Measurements from ENCODE around the gene USP5. TPM values are rescaled to one million over a fixed set of nuclear protein-coding genes. Genes with fewer than 3 reads are reported as not detected.

Gene USP5
- total RNA-seq (10 to 100 TPM; 96.1 to 97.5 TPM), polyA plus RNA-seq (ENCODE audit: insufficient read depth, low read depth, low replicate concordance) (154 TPM)
- long read RNA-seq, donor 1, partial matches to known transcripts, result 43 of 49 reads
- long read RNA-seq, donor 1, other reads (novel, unspliced or antisense), result 0 of 49 reads
- long read RNA-seq, donor 2, partial matches to known transcripts, result 37 of 41 reads
- long read RNA-seq, donor 2, other reads (novel, unspliced or antisense), result 0 of 41 reads

- TF ChIP-seq CTCF (IDR thresholded peaks at IDR 0.05) (peak in 1 of 3 experiments; percentile 17), POLR2A (IDR thresholded peaks at IDR 0.05) (no peak)
- intact Hi-C loops (cut with DNase I; ENCODE audit: low total_unique reads), result no loop called here
- H3K36me3 ChIP-seq (ENCODE audit: low read depth, missing control alignments), result no peaks in the 10 kb centered on the region
- DNase-seq, result peak; percentile 99
- peak within 1 kb of the TSS; percentile 83 to 98 for H3K27ac ChIP-seq
- 0% methylated on average over 25 to 64 of the region's 65 CpGs for WGBS, 2 donors
- H3K27me3 ChIP-seq, result no peaks in the 10 kb centered on the region
- H3K4me1 ChIP-seq, result peaks cover 19% of the 10 kb centered on the region
- no peaks in the 10 kb centered on the region for H3K9me3 ChIP-seq
- H3K4me3 ChIP-seq, result peak within 1 kb of the TSS; percentile 68 to 76
Measured at GRCh38 chr12:6851921-6852650, at the start of gene USP5. USP5 (plus strand) TSS chr12:6852150; CDS start chr12:6852180, 30 bp downstream.

- Histone ChIP-seq H3K36me3 (ENCODE audit: low read depth, missing control alignments) (no peaks in the 10 kb centered on the region), H3K9me3 (no peaks in the 10 kb centered on the region), H3K27me3 (no peaks in the 10 kb centered on the region), H3K4me1 (no peaks in the 10 kb centered on the region), H3K27ac (no peak overlapping the region), H3K4me3 (no peak overlapping the region)
- intact Hi-C loops (cut with DNase I; ENCODE audit: low total_unique reads), result no loop called here
- WGBS, 2 donors, result 52 to 56% methylated on average over 1 of the region's 1 CpG
- TF ChIP-seq POLR2A (IDR thresholded peaks at IDR 0.05) (no peak), CTCF (IDR thresholded peaks at IDR 0.05) (no peak)
- DNase-seq, result no peak
Measured at GRCh38 chr12:6807170-6807569, 44.8 kb upstream of the USP5 start.

GRCh38 chr12:6809056-6809455 is 42.9 kb upstream of the USP5 start:
- intact Hi-C loops (cut with DNase I; ENCODE audit: low total_unique reads), result no loop called here
- H3K27ac ChIP-seq, result no peak overlapping the region
- 86 to 89% methylated on average over 10 of the region's 10 CpGs for WGBS, 2 donors
- no peak overlapping the region for H3K4me3 ChIP-seq
- no peak for TF ChIP-seq CTCF (IDR thresholded peaks at IDR 0.05)
- TF ChIP-seq POLR2A (IDR thresholded peaks at IDR 0.05), result no peak
- DNase-seq, result no peak
- H3K27me3 ChIP-seq, result no peaks in the 10 kb centered on the region
- no peaks in the 10 kb centered on the region for H3K9me3 ChIP-seq
- no peaks in the 10 kb centered on the region for H3K36me3 ChIP-seq (ENCODE audit: low read depth, missing control alignments)
- no peaks in the 10 kb centered on the region for H3K4me1 ChIP-seq

- no peaks in the 10 kb centered on the region for H3K4me1 ChIP-seq
- WGBS, 2 donors, result 78 to 88% methylated on average over 1 of the region's 1 CpG
- TF ChIP-seq POLR2A (IDR thresholded peaks at IDR 0.05) (no peak), CTCF (IDR thresholded peaks at IDR 0.05) (no peak)
- H3K9me3 ChIP-seq, result no peaks in the 10 kb centered on the region
- no peak for DNase-seq
- H3K27me3 ChIP-seq, result no peaks in the 10 kb centered on the region
- H3K27ac ChIP-seq, result no peak overlapping the region
- intact Hi-C loops (cut with DNase I; ENCODE audit: low total_unique reads), result no loop called here
- H3K36me3 ChIP-seq (ENCODE audit: low read depth, missing control alignments), result no peaks in the 10 kb centered on the region
- no peak overlapping the region for H3K4me3 ChIP-seq
Measured at GRCh38 chr12:6810758-6811157, 41.2 kb upstream of the USP5 start.

Measured in testis (tissue), 5 donors.